ENCODE data around the gene CYP3A4.

DNA sequence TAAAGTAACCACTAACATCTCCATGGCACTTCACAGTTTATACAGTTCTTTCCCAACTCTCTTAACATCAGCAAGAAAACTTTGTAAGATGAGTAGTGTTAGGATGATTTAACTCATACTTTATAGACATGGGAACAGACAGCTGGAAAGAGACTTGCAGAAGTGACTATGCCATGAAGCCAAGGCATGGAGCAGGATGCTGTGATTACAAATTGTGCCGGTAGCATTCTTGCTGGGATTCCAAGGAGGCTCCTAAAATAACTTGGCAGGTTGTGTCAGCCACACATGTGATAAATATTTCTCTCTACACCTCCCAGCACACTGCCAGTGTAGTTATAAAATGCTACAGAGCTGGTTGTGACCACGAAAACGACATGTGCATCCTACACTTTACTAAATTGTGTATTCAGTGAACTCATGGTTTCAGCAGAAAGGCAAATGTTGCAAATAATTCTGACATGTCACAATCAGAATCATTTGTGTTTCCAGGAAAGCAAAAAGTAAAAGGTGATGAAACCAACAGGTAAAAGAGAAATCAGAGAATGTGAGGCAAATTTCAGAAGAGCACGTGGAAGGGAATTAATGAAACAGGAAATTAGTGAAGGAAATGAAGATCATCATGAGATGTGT, 5.6 kb upstream of the CYP3A4 start:
- TF ChIP-seq, protein P1, sequence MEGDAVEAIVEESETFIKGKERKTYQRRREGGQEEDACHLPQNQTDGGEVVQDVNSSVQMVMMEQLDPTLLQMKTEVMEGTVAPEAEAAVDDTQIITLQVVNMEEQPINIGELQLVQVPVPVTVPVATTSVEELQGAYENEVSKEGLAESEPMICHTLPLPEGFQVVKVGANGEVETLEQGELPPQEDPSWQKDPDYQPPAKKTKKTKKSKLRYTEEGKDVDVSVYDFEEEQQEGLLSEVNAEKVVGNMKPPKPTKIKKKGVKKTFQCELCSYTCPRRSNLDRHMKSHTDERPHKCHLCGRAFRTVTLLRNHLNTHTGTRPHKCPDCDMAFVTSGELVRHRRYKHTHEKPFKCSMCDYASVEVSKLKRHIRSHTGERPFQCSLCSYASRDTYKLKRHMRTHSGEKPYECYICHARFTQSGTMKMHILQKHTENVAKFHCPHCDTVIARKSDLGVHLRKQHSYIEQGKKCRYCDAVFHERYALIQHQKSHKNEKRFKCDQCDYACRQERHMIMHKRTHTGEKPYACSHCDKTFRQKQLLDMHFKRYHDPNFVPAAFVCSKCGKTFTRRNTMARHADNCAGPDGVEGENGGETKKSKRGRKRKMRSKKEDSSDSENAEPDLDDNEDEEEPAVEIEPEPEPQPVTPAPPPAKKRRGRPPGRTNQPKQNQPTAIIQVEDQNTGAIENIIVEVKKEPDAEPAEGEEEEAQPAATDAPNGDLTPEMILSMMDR (IDR thresholded peaks at IDR 0.05) = no peak
- TF ChIP-seq POLR2A (IDR thresholded peaks at IDR 0.05) = no peak
